K562 (cell line): ENCODE data around the gene S100A2. TPM values are rescaled to one million over a fixed set of nuclear protein-coding genes. Genes with fewer than 3 reads are reported as not detected.

Experiments
- ATAC-seq: fragments of 200-7000 bp; cut with Tn5 transposase; 3 replicates; pipeline ENCODE4 v1.9.1; 2020; ENCODE audit warnings: moderate library complexity
- BruUV-seq: library from RNA; stranded (reverse); fragments of 400-500 nt; replicated peaks from 2 replicates; lab custom pipeline; 2021; lab: Mats Ljungman, UMichigan
- CTCF ChIA-PET: fragments of 300-600 bp; formaldehyde crosslinking; extraction: SDS; loops from one replicate; lab custom pipeline; 2021; ENCODE audit warnings: low intra/inter-chr PET ratio; lab: Yijun Ruan, JAX
- POLR2A ChIA-PET: fragments of 300-600, 350-650 bp; sonication (Branson Sonifier 250); formaldehyde crosslinking; extraction: SDS; loops from one replicate; lab custom pipeline; 2021; ENCODE audit warnings: antibody characterized with exemption, inconsistent platforms; lab: Yijun Ruan, JAX
- DNase-seq, 4 experiments: peaks; one replicate each; pipeline versions ENCODE4 v3.0.0 to v3.0.0-alpha.2; 2011 to 2018; ENCODE audit warnings: low spot score in 3 of 4, mixed read lengths in 3 of 4; ENCODE audit errors: extremely low read depth in 1 of 4
- FAIRE-seq: peaks from 2 replicates; lab custom pipeline; 2011; peaks lifted over from hg19 to GRCh38; lab: Jason Lieb, UNC
- H2AFZ ChIP-seq: 2 replicates; pipeline ENCODE4 v1.6.0; 2011; ENCODE audit warnings: low read depth, low read length, control low read depth, inconsistent platforms
- H3K27ac ChIP-seq: fragments of 200-600 bp; 3 replicates; pipeline ENCODE4 v1.8.0; 2011; ENCODE audit warnings: low read depth, mild to moderate bottlenecking, control low read depth, inconsistent platforms, low read length, moderate library complexity, mixed read lengths; ENCODE audit errors: extremely low read depth
- H3K27me3 ChIP-seq, 2 experiments: fragments of 300-600 bp in 1 of 2; 2 replicates in 1 of 2; 3 replicates in 1 of 2; pipeline versions ENCODE4 v1.6.0 to v1.8.0; 2011; ENCODE audit warnings: inconsistent platforms in 2 of 2, low read length in 2 of 2, mild to moderate bottlenecking in 1 of 2, mixed read lengths in 1 of 2, moderate library complexity in 1 of 2; ENCODE audit not compliant: control insufficient read depth in 2 of 2, insufficient read depth in 2 of 2
- H3K36me3 ChIP-seq: fragments of 300-600 bp; 3 replicates; pipeline ENCODE4 v1.8.0; 2011; ENCODE audit warnings: mild to moderate bottlenecking, low read length, inconsistent platforms; ENCODE audit not compliant: control insufficient read depth, insufficient read depth
- H3K4me1 ChIP-seq, 2 experiments: fragments of 200-600 bp in 1 of 2; replicated peaks in 1 of 2; 2 replicates in 1 of 2; 3 replicates in 1 of 2; pipeline versions ENCODE4 v1.5.1 to v1.8.0; 2011; ENCODE audit warnings: inconsistent platforms in 2 of 2, low read length in 2 of 2, mild to moderate bottlenecking in 1 of 2, mixed read lengths in 1 of 2, moderate library complexity in 1 of 2; ENCODE audit not compliant: control insufficient read depth in 2 of 2, insufficient read depth in 2 of 2
- H3K4me2 ChIP-seq: 2 replicates; pipeline ENCODE4 v1.6.1; 2011; ENCODE audit warnings: low read length, control low read depth, inconsistent platforms, mixed read lengths; ENCODE audit not compliant: insufficient read depth
- H3K4me3 ChIP-seq: fragments of 200-600 bp; sonication (generic), shearing (Covaris generic); 2 replicates; pipeline ENCODE4 v1.5.1; 2016; ENCODE audit warnings: control low read depth, inconsistent platforms
- H3K79me2 ChIP-seq: fragments of 200-600 bp; 3 replicates; pipeline ENCODE4 v1.8.0; 2011; ENCODE audit warnings: low read length, inconsistent platforms; ENCODE audit not compliant: control insufficient read depth, insufficient read depth
- H3K9ac ChIP-seq, 2 experiments: 2 replicates each; pipeline versions ENCODE4 v1.6.0 to v1.6.1; 2011; ENCODE audit warnings: low read depth in 2 of 2, low read length in 2 of 2, control low read depth in 1 of 2, inconsistent platforms in 1 of 2, mild to moderate bottlenecking in 1 of 2, mixed read lengths in 1 of 2; ENCODE audit not compliant: insufficient read depth in 1 of 2
- H3K9me1 ChIP-seq: one replicate; pipeline ENCODE4 v1.6.0; 2011; ENCODE audit warnings: inconsistent platforms, mild to moderate bottlenecking, low read length, moderate library complexity; ENCODE audit not compliant: control insufficient read depth, insufficient read depth
- H3K9me3 ChIP-seq: replicated peaks from 2 replicates; pipeline ENCODE4 v1.5.1; 2011; ENCODE audit warnings: low read depth, low read length, inconsistent platforms; ENCODE audit not compliant: control insufficient read depth, insufficient read depth
- H4K20me1 ChIP-seq: replicated peaks from 2 replicates; pipeline ENCODE4 v1.6.1; 2011; ENCODE audit warnings: low read length, inconsistent platforms, mixed read lengths; ENCODE audit not compliant: control insufficient read depth, insufficient read depth
- COPS2 ChIP-seq: fragments of 450-650 bp; conservative IDR thresholded peaks from 2 replicates; pipeline ENCODE4 v1.6.1; 2016; ENCODE audit warnings: mild to moderate bottlenecking, moderate library complexity
- EGR1 ChIP-seq: fragments of 450-650 bp; conservative IDR thresholded peaks from 2 replicates; pipeline ENCODE4 v1.6.1; 2017; ENCODE audit warnings: mild to moderate bottlenecking
- ETS2 ChIP-seq: IDR thresholded peaks from 2 replicates; pipeline ENCODE4 v1.6.1; 2016; ENCODE audit warnings: borderline replicate concordance, missing genetic modification characterization, mild to moderate bottlenecking, moderate library complexity, missing compliant biosample characterization; ENCODE audit not compliant: poor library complexity, severe bottlenecking
- FOXJ3 ChIP-seq: sonication (generic); formaldehyde crosslinking; IDR thresholded peaks from 2 replicates; pipeline ENCODE4 v1.4.0; 2020; ENCODE audit warnings: mild to moderate bottlenecking, missing genetic modification reagents
- FOXM1 ChIP-seq, 2 experiments: fragments of 450-650 bp in 1 of 2; sonication (generic) in 1 of 2; formaldehyde crosslinking in 1 of 2; IDR thresholded peaks; 2 replicates each; pipeline versions ENCODE4 v1.6.1 to v1.9.0; 2017 to 2022; ENCODE audit warnings: low read depth in 2 of 2, mild to moderate bottlenecking in 2 of 2, missing genetic modification reagents in 1 of 2, moderate library complexity in 1 of 2
- GATA2 ChIP-seq: sonication (generic); formaldehyde crosslinking; IDR thresholded peaks from 2 replicates; pipeline ENCODE4 v1.4.0; 2020; ENCODE audit warnings: mild to moderate bottlenecking, missing genetic modification reagents
- GATAD2A ChIP-seq: fragments of 450-650 bp; IDR thresholded peaks from 2 replicates; pipeline ENCODE4 v1.6.1; 2017
- HDAC1 ChIP-seq, 2 experiments: fragments of 450-650 bp; IDR thresholded peaks; 2 replicates each; pipeline ENCODE4 v1.6.1; 2016 to 2017; ENCODE audit warnings: inconsistent platforms in 1 of 2, mild to moderate bottlenecking in 1 of 2, moderate library complexity in 1 of 2
- KDM1A ChIP-seq, 2 experiments: fragments of 450-650 bp; IDR thresholded peaks; 2 replicates each; pipeline ENCODE4 v1.6.1; 2016; ENCODE audit warnings: mild to moderate bottlenecking in 2 of 2
- MEF2D ChIP-seq: conservative IDR thresholded peaks from 2 replicates; pipeline ENCODE4 v1.6.1; 2016; ENCODE audit warnings: low read depth, missing genetic modification characterization, missing compliant biosample characterization
- PKNOX1 ChIP-seq: fragments of 450-650 bp; IDR thresholded peaks from 2 replicates; pipeline ENCODE4 v1.6.1; 2016
- RB1 ChIP-seq: fragments of 450-650 bp; IDR thresholded peaks from 2 replicates; pipeline ENCODE4 v1.6.1; 2017; ENCODE audit warnings: low read depth, mild to moderate bottlenecking
- SAP30 ChIP-seq: fragments of 200-600 bp; sonication (generic); IDR thresholded peaks from 2 replicates; pipeline ENCODE4 v1.6.1; 2012; ENCODE audit warnings: borderline replicate concordance, low read depth, mild to moderate bottlenecking, moderate library complexity, low read length, control low read depth, inconsistent platforms; ENCODE audit not compliant: insufficient read depth, poor library complexity, severe bottlenecking
- TAF1 ChIP-seq: IDR thresholded peaks from 2 replicates; pipeline ENCODE4 v1.6.1; 2011; ENCODE audit warnings: mild to moderate bottlenecking, low read length, moderate library complexity; ENCODE audit not compliant: insufficient read depth, control insufficient read depth, severe bottlenecking; ENCODE audit errors: extremely low read depth
- TFAM ChIP-seq: fragments of 250-450 bp; sonication (Bioruptor Pico); conservative IDR thresholded peaks from 2 replicates; pipeline ENCODE4 v1.5.0; 2021; ENCODE audit warnings: mild to moderate bottlenecking, moderate library complexity
- USF1 ChIP-seq: sonication (generic); formaldehyde crosslinking; IDR thresholded peaks from 2 replicates; pipeline ENCODE4 v1.9.0; 2022; ENCODE audit warnings: mild to moderate bottlenecking, missing genetic modification reagents
- ZFP1 ChIP-seq: fragments of 450-650 bp; formaldehyde crosslinking; IDR thresholded peaks from 2 replicates; pipeline ENCODE4 v1.4.0; 2020; ENCODE audit warnings: mild to moderate bottlenecking, mixed read lengths
- ZNF133 ChIP-seq: fragments of 250-450 bp; sonication (Bioruptor Pico); IDR thresholded peaks from 2 replicates; pipeline ENCODE4 v1.4.0; 2020; ENCODE audit warnings: mild to moderate bottlenecking
- ZNF224 ChIP-seq: sonication (generic); formaldehyde crosslinking; IDR thresholded peaks from 2 replicates; pipeline ENCODE4 v1.8.0; 2022; ENCODE audit warnings: mild to moderate bottlenecking, missing genetic modification reagents
- ZNF274 ChIP-seq: IDR thresholded peaks from 2 replicates; pipeline ENCODE4 v1.6.1; 2011; ENCODE audit warnings: low read depth, mild to moderate bottlenecking, low read length, moderate library complexity, borderline replicate concordance
- ZNF347 ChIP-seq: fragments of 450-650 bp; formaldehyde crosslinking; IDR thresholded peaks from 2 replicates; pipeline ENCODE4 v1.4.0; 2020; ENCODE audit warnings: low read depth, mild to moderate bottlenecking, moderate library complexity
- ZNF384 ChIP-seq: IDR thresholded peaks from 2 replicates; pipeline ENCODE4 v1.6.1; 2012; ENCODE audit warnings: low read depth, low read length, improper control_type of control experiment
- WGBS: fragments of 100-300 bp; shearing (Covaris generic); methylation state at CpG from one replicate; pipeline ENCODE4 v1.1.6; 2016; ENCODE audit warnings: low coverage, mixed read lengths; ENCODE audit not compliant: insufficient coverage; ENCODE audit errors: missing lambda C conversion rate; 5-methylcytosine and 5-hydroxymethylcytosine counted together
- in situ Hi-C: fragments of 300-500 bp; cut with MboI; formaldehyde crosslinking; loops from 4 replicates; pipeline ENCODE4 v1.15.0; 2018; ENCODE audit warnings: inconsistent platforms, mixed read lengths
- intact Hi-C: fragments of 100-400 bp; cut with micrococcal nuclease; formaldehyde crosslinking; loops from 2 replicates; pipeline ENCODE4 v1.14.2; 2022
- polyA plus RNA-seq, 8 experiments: library from polyadenylated mRNA; depleted of rRNA in 4 of 8; stranded (reverse) in 5 of 8; unstranded in 3 of 8; fragments of >200 nt; fragmentation: Nextera tagmentation in 2 of 8; fragmentation: Illumina TruSeq in 1 of 8; extraction: Ambion mirVana in 2 of 8; extraction: Trizol in 1 of 8; gene quantifications; 2 replicates each; pipeline versions ENCODE4 v1.2.1 to v1.2.3, GENCODE V29; 2011 to 2014; ENCODE audit warnings: inconsistent platforms in 1 of 8, missing spikeins in 1 of 8
- total RNA-seq, 7 experiments: library from RNA; depleted of rRNA in 6 of 7; stranded (reverse); fragments of >200 nt in 6 of 7; fragmentation: Illumina TruSeq in 2 of 7; extraction: Trizol in 2 of 7; gene quantifications; 2 replicates each; pipeline versions ENCODE4 v1.2.1 to v1.2.3, GENCODE V29; 2011 to 2021; ENCODE audit warnings: low replicate concordance in 1 of 7

Gene S100A2
- total and polyA plus RNA-seq, 9 of the 15 experiments (the other 6 are each of a cell fraction or from before 2014, with no cell fraction given): 0.28 to 0.65 (median 0.44) TPM; not detected in 4

DNA sequence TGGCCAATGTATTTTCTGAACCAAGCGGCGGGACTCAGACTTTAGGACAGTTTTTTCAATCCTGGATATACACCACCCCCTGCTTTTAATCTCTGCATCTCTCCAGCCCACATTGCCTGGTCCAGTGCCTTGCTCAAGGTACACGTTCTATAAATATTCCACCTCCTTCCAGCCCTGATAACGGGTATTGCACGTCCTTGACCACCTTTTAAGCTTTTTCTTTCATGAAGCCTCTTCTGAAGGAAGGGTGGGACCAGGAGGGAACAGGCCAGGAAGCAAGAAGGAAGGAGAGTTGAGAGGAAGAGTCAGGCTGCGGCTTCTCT is 43.9 kb upstream of the S100A2 start:
- 10% methylated on average over 6 of the region's 6 CpGs for WGBS
- in situ Hi-C loops: no loop called here
- no peaks in the 10 kb centered on the region for H3K27me3 ChIP-seq
- intact Hi-C loops: no loop called here
- peak overlapping the region in 1 of 2 experiments; percentile 3; a peak in 1 of 4 replicates for H3K9ac ChIP-seq
- no peaks in the 10 kb centered on the region for H3K9me3 ChIP-seq
- peak overlapping the region; percentile 89 for H2AFZ ChIP-seq
- no peaks in the 10 kb centered on the region for H4K20me1 ChIP-seq
- no peak overlapping the region for H3K4me3 ChIP-seq
- CTCF ChIA-PET: no interaction called here
- peaks cover 6% of the 10 kb centered on the region for H3K9me1 ChIP-seq
- no peaks in the 10 kb centered on the region for H3K36me3 ChIP-seq
- H3K27ac ChIP-seq: peak overlapping the region; percentile 50; the same call in 2 of the 3 replicates
- FAIRE-seq: no peak
- POLR2A ChIA-PET: interaction anchor here (0.6 to 4.1 kb wide), 3 partner anchors 18 to 561 kb away, joined by 3 to 23 read pairs (median 6); partner anchors contain the start of genes S100A1 and S100A13
- BruUV-seq: no TSS peak
- no peak for DNase-seq
- peaks cover 30 to 47% of the 10 kb centered on the region in 2 experiments for H3K4me1 ChIP-seq
- peak; percentile 60 for ATAC-seq
- peak overlapping the region; percentile 54 for H3K4me2 ChIP-seq
- no peaks in the 10 kb centered on the region for H3K79me2 ChIP-seq
- TF ChIP-seq RB1: no peak
- no peak for TF ChIP-seq FOXM1 (IDR thresholded peaks at IDR 0.05; ENCODE audit: low read depth)
- TF ChIP-seq FOXM1 (CRISPR knock-in tag; IDR thresholded peaks at IDR 0.05; ENCODE audit: low read depth): no peak
- TF ChIP-seq ZFP1 (CRISPR knock-in tag): no peak
- TF ChIP-seq ZNF347: no peak
- no peak for TF ChIP-seq TAF1
- TF ChIP-seq GATAD2A: 0 out of 2 replicates have a peak, but pooled peaks have one; percentile 1
- TF ChIP-seq COPS2: no peak
- no peak for TF ChIP-seq FOXJ3 (CRISPR knock-in tag)
- no peak for TF ChIP-seq ZNF384
- TF ChIP-seq PKNOX1: no peak
- TF ChIP-seq GATA2 (CRISPR knock-in tag): peak; percentile 59
- TF ChIP-seq ZNF274: no peak
- TF ChIP-seq HDAC1 (IDR thresholded peaks at IDR 0.05): 0 out of 4 replicates have a peak, but pooled peaks of 1 of the 2 experiments have one; percentile 9
- no peak for TF ChIP-seq ZNF224 (CRISPR knock-in tag)
- no peak for TF ChIP-seq TFAM
- no peak for TF ChIP-seq USF1 (CRISPR knock-in tag)
- no peak for TF ChIP-seq ZNF133 (CRISPR knock-in tag)
- no peak for TF ChIP-seq ETS2 (tag)
- peak; percentile 20 to 45; a peak in 1 of 4 replicates for TF ChIP-seq KDM1A (IDR thresholded peaks at IDR 0.05)
- TF ChIP-seq MEF2D (tag): peak; percentile 77
- no peak for TF ChIP-seq SAP30
- peak; percentile 48 for TF ChIP-seq EGR1
